ENCODE results near the gene ZBTB20.

ZBTB20 gene

DNA sequence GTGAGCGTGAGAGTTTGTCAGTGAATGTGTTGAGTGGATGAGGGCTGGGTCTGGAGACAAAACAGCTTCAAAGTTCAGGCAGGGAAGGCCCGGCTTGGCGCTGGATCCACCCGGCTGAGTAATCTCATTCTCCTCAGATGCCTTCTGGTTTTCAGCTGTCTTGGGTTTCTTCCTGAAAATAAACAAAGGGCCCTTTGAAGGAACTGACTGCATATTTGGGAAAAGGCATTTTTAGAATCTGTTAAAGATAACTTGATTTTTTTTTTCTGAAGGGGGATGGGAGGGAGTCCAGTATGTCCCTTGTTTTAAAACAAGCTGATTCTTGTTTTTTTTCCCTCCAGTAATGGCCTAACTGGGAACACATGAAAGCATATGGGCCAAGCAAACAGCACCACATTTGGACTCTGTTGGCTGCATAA is 766.8 kb downstream of the ZBTB20 start:
- DNase-seq: no peak

DNA sequence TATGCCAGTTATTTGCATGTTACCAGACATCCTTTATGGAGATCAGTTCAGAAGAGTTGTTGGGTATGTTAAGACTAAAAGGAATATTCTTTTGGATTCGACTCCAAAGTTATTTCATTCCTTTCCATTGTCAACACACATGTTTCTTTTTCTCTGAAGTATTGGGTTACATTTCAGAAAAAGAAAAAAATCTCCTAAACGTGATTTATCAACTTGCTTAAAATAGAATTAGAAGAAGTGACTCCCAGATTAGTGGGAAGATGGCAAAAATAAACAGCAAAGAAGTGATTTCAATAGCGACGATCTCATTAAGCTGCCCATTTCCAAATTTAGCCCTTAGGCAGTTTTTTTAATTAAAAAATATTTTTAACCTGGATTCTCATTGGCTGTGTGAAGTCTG is 767.8 kb downstream of the ZBTB20 start:
- DNase-seq: no peak

DNA sequence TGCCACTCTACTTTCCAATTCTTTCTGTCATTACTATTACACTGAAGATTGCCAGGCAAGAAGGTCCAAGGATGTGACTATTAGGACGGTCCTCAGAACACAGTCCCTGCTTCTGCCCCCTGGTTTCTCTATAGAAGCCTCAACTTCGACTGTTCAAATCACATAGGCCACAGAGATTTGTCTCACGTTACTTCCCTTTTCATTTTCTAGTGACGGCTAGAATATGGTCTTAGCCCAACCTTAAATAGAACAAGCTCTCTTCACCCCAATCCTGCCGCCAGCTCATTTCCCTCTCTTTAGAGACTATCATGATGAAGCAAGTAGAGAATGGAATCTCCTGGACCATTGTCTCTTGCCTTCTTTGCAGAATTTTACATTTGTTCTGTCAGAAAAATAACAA is 768.3 kb downstream of the ZBTB20 start:
- DNase-seq: no peak

DNA sequence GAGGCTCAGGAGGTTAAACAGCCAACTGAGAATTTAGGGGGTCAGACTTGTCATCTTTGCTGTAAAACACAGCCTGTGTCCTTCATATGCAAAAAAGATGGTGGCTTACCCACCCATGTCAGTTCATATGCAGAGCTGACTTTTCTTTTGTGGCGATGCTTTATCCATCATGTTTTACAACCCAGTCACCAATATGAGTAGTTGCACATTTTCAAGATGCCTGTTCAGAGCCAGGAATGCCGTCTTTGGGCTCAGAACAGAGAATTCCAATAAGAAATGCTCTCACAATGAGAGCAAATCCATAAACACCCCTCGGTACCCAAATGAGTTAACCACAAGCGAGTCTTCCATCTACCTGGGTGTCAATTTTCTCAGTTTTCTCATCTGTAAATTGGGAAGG is 769.7 kb downstream of the ZBTB20 start:
- DNase-seq: no peak

DNA sequence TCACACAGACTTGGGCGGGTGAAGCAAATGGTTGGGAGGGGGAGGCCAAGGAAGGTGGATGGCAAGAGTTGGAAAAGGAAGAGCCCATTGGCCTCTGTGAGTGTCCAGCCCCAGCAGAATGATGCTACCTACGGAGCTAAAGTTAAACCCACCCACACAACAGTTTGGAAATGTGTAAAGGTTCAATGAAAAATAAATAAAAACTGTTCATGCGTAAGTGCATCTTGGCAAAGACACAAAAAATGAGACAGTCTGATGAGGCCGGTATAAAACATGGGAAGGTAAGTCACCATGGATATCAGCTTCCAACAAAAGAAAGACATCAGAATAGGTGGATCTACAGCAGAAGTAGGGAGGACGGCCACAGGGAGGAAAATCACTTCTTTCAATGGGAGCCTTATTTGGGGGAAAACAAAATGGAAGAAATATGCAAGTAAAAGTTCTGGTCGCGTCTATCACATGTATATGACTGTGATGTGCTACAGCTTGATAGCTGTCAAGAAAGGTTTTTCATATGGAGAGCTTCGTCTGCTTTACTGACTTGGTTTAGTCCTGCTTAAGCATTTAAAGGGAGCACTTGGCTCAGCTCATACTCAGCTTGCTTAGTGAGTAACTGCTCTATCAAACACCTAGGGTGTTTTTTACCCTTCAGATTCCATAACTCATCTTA is 770.4 kb downstream of the ZBTB20 start:
- no peak for DNase-seq

DNA sequence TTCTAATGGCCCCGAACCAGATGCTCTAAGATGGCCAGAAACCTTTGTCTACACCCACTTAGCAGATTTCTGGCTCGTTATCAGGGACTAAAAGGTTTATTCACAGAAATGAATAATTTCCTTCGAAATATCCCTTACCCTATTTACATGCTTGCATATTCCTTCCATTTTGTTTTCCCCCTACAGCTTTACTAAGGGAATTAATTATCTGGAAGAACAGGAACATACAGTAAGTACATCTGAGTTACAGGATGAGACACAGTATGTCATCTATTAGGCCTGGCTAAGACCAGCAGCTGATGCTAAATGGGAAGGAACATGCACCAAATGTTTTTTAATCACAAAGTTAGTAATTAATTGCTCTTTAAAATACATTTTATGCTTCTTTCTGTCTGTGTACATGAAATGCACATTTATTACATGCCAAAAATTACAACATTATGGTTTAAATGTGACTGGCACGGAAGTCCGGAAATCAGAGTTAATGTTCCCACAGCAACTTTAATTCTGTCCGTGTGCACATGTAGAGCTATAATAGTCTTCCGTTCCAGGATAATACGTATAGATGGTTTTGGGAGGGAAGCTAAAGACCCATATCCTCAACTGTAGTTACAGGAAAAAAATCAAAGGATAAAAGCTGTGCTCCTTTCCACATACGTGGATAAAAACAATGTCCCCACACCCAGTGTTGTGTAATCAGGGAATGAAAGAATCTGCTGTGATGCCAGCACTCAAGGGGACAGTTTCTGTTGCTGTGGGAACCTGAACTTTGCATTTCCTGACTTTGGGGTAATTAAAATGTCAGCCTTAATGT is 771.3 kb downstream of the ZBTB20 start:
- no peak for DNase-seq

DNA sequence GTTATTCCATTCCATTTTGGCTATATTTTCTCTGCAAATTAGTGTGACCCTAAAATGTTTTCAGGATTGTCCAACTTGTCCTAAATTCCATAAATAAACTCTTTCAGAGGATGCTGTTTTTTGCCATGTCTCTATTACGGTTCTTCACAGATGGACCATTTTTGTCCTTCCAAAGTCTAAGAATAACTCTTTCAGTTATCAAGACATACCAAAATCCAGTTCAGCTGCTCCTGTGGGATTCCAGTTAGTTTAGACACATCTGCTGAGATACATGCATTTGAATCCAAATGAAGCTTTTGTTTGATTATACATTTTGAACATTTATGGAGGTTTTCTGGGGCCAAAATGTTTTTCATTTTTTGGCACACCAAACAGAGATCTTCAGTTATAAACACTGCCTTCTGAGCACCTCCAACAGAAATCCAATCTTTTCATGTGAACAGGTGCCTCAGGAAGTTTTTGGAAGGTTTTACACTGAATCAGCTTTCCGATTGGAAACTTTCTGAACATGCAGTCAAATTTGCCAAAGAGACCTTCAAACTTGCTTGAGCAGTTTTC is 772.6 kb downstream of the ZBTB20 start:
- no peak for DNase-seq

DNA sequence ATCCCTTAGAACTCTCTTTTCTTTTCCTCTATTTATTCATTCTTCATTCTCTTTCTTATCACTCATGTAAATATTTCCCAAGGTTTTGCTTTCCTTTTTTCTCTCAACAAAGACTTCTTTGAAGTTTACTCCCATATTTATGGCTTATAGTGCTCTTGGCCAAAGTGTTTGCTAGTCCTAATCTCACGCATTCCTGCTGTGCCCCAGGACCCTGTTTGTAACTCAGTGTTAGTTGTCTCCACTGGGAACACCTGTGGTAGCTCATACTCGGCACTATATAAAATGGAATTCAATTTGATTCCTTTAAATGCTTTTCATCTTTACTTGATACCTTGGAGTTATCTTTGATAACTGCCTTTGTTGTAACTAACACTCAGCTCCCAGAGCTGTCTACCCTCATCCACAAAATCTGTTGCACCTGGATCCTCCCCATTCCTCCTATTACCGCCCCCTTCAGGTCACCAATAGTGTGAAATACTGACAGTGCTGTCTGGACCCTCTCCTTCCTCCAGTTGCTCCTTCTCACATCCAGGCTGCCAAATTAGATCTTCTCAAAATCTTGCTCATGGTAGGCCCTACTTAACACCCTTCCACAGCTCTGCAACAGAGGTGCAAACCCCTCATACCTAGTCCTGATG is 776.4 kb downstream of the ZBTB20 start:
- DNase-seq: no peak

DNA sequence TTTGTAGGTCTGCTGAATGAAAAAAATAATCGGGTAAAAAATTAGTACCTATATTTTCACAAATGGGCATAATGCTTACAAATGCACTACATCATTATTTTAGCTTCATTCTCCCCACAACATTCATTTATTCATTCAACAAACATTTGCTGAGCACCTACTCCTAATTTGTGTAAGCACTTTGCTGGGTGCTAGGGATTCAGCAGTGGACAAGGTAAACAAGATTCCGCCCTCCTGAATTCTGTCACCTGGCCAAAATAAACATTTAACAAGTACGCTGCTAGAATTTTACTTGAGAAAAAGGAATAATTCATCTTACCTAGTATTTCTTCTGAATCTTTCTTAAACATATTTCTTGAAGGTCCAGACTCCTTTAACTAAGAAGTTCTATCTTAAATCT is 781.2 kb downstream of the ZBTB20 start:
- no peak for DNase-seq

DNA sequence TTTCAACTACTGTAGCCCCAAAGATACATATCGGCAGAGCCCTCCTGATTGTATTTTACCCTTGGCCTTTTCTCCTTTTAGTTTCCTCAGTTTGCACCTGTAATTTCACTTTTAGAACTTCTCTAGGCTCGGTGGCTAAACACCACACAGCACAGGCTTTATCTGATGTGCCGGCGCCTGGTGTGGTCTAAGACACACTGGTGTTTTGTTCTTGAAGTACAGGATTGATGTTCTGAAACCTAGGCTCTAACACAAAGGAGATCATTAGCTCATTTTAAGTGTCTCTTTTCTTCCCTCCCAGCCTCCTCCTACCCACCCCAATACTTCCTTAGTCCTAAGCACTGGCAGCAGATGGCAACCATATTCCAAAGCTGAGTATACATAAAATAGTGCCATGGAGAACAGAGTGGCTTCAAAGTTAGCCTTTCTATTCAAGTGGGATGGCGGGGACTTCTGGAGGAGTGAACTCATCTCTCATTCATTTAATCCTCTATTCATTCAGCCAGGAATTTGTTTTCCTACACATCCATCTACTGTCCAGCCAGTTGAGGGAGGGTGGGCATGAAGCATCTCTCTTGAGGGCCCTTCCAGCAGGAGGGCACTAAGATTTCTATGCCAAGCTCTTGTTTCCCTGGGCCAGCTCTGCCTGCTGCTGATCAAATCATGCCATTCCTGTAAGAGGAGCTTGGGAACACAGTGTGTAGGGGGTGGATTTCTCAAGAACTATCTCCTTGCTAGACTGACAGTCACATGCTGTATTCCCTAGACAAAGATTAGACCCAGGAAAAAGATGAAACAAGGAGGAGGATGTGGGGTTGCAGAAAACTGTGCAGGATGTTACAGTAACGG is 782.1 kb downstream of the ZBTB20 start:
- no peak for DNase-seq

DNA sequence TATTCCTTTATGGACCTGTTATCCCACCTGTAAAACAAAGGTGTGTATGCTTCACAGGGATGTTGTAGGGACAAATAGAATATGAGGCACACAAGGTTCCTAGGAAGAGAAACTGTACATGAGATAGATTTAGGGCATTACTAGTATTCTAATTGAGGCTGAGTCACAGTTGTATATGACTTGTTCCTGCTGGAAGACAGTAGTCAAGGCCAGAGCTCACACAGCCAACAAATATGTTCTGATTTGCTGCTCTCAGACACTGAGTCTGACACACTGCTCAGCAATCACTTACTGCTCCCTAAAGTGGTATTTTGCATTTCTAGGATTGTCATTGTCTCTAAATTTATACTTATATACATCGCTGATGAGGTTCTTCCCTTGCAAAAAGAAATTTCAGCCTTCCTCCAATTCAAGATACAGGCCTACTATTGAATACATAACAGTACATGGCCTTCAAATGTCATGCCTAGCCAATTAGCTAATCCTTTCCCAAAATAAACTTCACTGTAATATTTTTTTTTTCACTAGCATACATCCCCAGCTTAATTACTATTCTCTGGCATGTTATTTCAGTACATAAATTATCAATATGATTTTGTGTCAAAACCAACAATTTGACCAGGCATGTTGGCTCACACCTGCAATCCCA is 783.4 kb downstream of the ZBTB20 start:
- DNase-seq: no peak

DNA sequence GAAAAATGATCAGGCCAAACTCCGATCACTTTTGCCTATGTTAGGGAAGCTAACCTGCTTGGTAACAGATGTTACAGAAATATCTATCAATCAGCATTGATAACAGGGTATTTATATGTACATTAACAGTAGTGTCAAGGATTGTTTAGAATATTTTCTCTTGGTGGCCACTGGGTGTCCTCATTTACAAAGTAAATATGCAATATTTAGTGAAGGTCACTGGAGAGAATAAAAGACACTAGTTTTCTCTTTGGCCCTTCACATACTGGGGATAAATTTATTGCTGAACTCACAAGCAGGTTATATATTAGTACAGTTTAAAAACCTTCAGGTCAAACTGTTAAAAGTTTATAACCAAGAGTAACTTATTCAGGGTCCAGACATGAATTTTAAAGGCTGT is 784.3 kb downstream of the ZBTB20 start:
- no peak for DNase-seq

DNA sequence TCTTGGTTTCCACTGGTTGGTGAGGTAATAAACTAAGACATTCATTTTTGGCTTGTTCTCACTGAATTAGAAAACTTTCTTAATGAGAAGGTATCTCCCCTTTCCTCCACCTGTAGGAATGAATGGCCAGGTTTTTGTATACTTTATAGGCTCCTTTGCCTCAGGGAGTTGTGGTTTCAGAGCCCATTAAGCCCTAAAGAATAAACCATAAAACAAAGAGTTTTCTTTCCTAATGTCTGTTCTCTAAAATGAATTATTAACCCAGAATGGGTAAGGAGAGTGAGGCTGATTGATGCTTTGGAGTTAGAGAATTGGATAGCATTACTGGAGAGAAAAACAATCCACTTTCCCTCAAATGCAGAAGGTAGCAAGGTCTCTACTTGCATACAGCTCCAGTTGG is 785.7 kb downstream of the ZBTB20 start:
- DNase-seq: no peak

DNA sequence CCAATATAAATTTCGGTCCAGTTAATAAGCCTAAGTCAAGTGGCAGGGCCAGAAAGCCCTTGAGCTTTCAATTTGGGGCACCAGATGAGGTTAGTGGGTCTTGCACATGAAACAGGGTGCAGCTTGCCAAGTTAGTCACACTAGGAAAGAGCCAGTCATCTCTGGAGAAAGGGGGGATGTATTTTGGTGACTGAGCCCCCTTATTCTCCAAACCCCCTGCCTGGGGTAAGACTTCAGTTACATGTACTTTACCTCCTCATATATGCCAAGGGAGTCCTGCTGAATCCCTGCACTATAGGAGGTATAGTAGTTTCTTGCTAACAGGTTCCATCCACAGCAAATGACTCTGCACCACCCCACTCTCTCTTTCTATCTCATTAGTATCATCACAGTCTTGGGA is 790.6 kb downstream of the ZBTB20 start:
- no peak for DNase-seq

DNA sequence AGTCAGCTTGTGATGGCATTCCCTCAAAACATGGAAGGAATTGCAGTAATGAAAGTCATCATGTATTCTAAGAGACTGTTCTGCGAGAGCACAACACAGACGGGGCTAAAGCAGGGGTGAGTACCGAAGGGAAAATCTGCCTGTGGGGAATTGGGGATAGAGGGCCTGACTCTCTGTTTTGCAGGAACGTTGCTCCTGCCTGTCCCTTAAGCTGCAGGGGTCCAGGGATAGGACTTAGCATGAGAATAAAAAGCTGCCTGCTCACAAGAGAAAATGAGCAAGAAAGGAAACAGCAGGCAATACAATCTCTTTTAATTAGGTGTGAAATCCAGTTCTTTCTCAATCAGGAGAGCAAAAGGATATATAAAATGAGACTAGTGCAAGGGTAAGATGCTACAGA is 791.0 kb downstream of the ZBTB20 start:
- no peak for DNase-seq

DNA sequence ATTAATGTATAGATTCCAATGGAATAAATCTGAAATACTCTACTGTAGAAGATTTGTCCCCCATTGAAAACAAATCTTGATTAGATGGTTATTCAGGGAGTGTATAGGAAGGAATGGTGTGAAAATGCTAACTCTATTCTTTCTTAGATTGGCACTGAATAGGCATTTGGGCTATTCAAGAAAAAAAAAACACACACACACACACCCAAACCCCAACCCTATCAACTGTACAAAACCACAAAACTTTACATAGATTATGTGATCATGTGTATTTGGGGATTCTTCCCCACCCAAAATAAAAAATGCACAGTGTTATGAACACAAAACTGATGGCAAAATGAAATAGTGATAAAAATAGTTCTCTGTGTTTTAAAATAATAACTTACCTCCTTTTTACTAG is 791.4 kb downstream of the ZBTB20 start:
- DNase-seq: no peak

DNA sequence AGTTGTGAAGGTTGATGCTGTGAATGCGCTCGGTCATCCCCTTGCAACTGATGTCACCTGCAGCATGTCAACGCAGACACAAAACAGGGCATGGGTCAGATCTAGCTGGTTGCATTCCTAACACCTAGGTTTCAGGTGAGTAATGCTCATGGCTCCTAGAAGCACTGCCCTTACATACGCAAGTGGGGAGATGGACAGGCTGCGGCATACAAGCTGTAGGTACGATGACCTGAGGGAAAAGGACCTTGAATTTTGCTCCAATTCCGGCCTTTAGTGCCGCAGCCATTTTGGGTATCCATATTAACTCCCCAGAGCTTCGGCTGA is 795.3 kb downstream of the ZBTB20 start:
- no peak for DNase-seq

DNA sequence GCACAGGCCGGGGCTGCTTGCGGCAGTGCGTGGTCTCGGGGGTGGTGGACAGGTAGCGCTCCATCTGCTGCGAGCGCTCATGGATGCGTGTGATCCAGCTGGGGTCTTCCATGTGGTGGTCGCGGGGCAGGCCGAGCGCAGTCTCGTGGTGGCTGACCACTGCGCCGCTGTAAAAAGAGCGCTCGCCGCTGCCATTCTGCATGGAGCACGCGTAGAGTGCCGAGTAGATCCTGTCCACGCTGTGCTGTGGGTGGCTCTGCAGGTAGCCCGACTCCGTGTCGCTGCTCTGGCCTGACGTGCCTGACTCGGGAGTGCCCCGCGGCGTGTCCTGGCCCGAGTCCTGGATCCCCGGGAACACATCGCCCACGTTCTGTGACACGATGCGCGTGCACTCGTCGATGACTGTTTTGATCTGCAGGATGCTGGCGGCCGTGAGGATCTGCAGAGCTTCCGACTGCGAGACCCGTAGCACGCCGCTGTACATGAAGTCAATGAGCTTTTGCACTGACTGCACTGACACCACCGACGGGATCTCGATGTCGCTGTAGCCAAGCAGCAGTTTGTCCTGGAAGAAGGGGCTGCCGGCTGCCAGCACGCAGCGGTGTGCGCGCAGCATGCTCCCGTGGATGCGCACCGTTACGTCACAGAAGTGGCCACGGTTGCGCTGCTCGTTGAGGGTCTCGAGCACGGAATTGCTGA is 795.8 kb downstream of the ZBTB20 start:
- no peak for DNase-seq

DNA sequence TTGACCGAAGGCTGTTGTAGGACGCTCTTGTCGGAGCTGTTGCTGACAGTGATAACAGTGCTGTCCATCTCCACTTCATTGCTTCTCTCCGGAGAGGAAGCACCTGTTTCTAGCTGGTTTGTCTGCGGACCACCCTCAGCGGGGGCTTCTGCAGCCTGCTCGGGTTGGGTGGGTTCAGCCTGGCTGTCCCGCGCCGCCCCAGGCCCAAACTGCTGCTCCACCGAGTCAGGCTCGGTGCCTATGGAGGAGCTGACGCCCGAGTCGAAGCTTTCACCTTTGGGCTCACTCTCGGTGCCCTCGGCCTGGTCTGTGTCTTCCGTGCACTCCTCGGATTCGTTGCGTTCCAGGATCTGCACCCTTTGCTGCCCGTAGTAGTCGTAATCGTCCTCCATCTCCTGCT is 796.4 kb downstream of the ZBTB20 start:
- no peak for DNase-seq

DNA sequence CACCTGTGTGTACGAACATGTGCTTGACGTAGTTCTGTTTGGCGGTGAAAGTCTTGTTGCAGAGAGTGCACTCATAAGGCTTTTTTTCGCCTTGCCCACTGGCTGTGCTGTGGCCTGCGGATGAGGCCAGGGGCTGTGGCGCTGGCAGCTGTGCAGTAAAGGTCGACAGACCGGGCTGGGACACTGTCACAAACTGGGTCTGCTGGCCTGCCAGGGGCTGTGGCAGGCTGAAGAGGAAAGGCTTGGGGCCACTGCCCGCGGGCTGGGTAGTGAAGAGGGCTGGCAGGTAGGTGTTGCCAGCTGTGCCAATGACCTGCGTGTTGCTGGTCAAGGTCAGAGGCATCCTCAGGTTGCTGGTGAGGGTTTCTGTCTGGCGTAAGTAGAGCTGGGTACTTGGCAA is 796.8 kb downstream of the ZBTB20 start:
- no peak for DNase-seq

DNA sequence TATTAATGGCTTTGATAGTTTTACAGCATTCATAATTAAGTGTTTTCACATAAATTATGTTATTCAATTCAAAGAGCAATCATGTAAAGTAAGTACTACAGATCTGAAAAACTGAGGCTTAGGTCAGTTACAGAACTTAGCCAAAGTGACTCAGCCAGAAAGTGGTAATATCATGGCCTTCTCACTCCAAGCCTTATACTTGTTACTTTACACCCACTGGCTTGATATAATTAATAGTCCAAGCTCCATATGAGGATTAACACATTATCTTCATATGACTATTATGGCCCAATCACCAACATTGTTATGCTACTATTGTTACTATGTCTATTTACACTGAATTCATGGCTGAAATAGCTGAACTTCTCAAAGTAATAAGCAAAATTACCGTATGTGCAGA is 802.6 kb downstream of the ZBTB20 start:
- DNase-seq: no peak
